SK-N-SH (cell line): Measurements from ENCODE around the gene CDS1. TPM values are rescaled to one million over a fixed set of nuclear protein-coding genes. Genes with fewer than 3 reads are reported as not detected.

Experiments
- CTCF ChIA-PET: fragments of 300-600, 350-600 bp; formaldehyde crosslinking; extraction: SDS; loops from one replicate; lab custom pipeline; 2021; lab: Yijun Ruan, JAX
- POLR2A ChIA-PET: fragments of 350-600 bp; sonication (Branson Sonifier 250); formaldehyde crosslinking; extraction: SDS; loops from one replicate; lab custom pipeline; 2020; ENCODE audit warnings: antibody characterized with exemption, inconsistent platforms; lab: Yijun Ruan, JAX
- DNase-seq: peaks from one replicate; pipeline ENCODE4 v3.0.0; 2012
- H2AFZ ChIP-seq: fragments of 200-600 bp; sonication (generic); 2 replicates; pipeline ENCODE4 v1.8.1; 2016; ENCODE audit warnings: antibody characterized with exemption, mild to moderate bottlenecking, low read depth
- H3F3A ChIP-seq: fragments of 200-600 bp; sonication (generic); replicated peaks from 2 replicates; pipeline ENCODE3; 2016; ENCODE audit warnings: antibody characterized with exemption, mild to moderate bottlenecking; ENCODE audit not compliant: insufficient read depth
- H3K27ac ChIP-seq, 2 experiments: fragments of 200-500 bp in 1 of 2; fragments of 200-600 bp in 1 of 2; sonication (Bioruptor generic) in 1 of 2; sonication (generic), shearing (Covaris generic) in 1 of 2; 2 replicates each; pipeline versions ENCODE4 v1.5.1 to v1.6.1; 2014 to 2016; ENCODE audit warnings: low read depth in 2 of 2, inconsistent platforms in 1 of 2, low read length in 1 of 2, mild to moderate bottlenecking in 1 of 2, mixed read lengths in 1 of 2
- H3K27me3 ChIP-seq: fragments of 200-600 bp; sonication (generic), shearing (Covaris generic); 2 replicates; pipeline ENCODE4 v1.6.1; 2016; ENCODE audit warnings: mixed run types; ENCODE audit not compliant: insufficient read depth
- H3K36me3 ChIP-seq, 2 experiments: fragments of 200-500 bp in 1 of 2; fragments of 200-600 bp in 1 of 2; sonication (Bioruptor generic) in 1 of 2; sonication (generic) in 1 of 2; replicated peaks in 1 of 2; 2 replicates each; pipeline versions ENCODE3 to v1.5.1; 2014 to 2016; ENCODE audit warnings: low read length in 1 of 2, mild to moderate bottlenecking in 1 of 2; ENCODE audit not compliant: insufficient read depth in 2 of 2, control insufficient read depth in 1 of 2
- H3K4me1 ChIP-seq, 2 experiments: fragments of 200-500 bp in 1 of 2; fragments of 200-600 bp in 1 of 2; sonication (Bioruptor generic) in 1 of 2; sonication (generic), shearing (Covaris generic) in 1 of 2; 2 replicates each; pipeline versions ENCODE4 v1.5.1 to v1.6.1; 2014 to 2016; ENCODE audit warnings: low read depth in 1 of 2, low read length in 1 of 2, mixed run types in 1 of 2; ENCODE audit not compliant: insufficient read depth in 2 of 2, control insufficient read depth in 1 of 2
- H3K4me2 ChIP-seq: fragments of 200-600 bp; sonication (generic), shearing (Covaris generic); 2 replicates; pipeline ENCODE4 v1.6.1; 2017; ENCODE audit warnings: mixed run types
- H3K4me3 ChIP-seq, 2 experiments: fragments of 200-500 bp in 1 of 2; fragments of 200-600 bp in 1 of 2; sonication (Bioruptor generic) in 1 of 2; sonication (generic), shearing (Covaris generic) in 1 of 2; 2 replicates each; pipeline versions ENCODE4 v1.5.1 to v1.8.1; 2014 to 2016; ENCODE audit warnings: low read depth in 2 of 2, inconsistent platforms in 1 of 2, low read length in 1 of 2, mild to moderate bottlenecking in 1 of 2, mixed read lengths in 1 of 2, moderate library complexity in 1 of 2
- H3K79me2 ChIP-seq: fragments of 200-600 bp; sonication (generic); 2 replicates; pipeline ENCODE4 v1.8.1; 2017; ENCODE audit warnings: mild to moderate bottlenecking; ENCODE audit not compliant: insufficient read depth
- H3K9ac ChIP-seq: fragments of 200-600 bp; sonication (generic); 2 replicates; pipeline ENCODE4 v1.6.1; 2017; ENCODE audit warnings: mixed run types
- H3K9me2 ChIP-seq: fragments of 200-600 bp; sonication (generic); 2 replicates; pipeline ENCODE4 v1.6.1; 2017; ENCODE audit warnings: mixed run types
- H3K9me3 ChIP-seq: fragments of 200-600 bp; sonication (generic); 2 replicates; pipeline ENCODE4 v1.6.1; 2017; ENCODE audit warnings: mixed run types, mild to moderate bottlenecking, moderate library complexity
- H4K20me1 ChIP-seq: fragments of 200-600 bp; sonication (generic); 2 replicates; pipeline ENCODE4 v1.6.1; 2017; ENCODE audit warnings: mild to moderate bottlenecking, mixed run types; ENCODE audit not compliant: insufficient read depth
- CHD2 ChIP-seq: fragments of 150-350 bp; IDR thresholded peaks from 2 replicates; pipeline ENCODE4 v1.6.1; 2018; ENCODE audit warnings: low read length; ENCODE audit not compliant: partially characterized antibody
- CTCF ChIP-seq: fragments of 200-600 bp; sonication (generic); IDR thresholded peaks from 2 replicates; pipeline ENCODE4 v1.6.1; 2017; ENCODE audit warnings: antibody characterized with exemption, mild to moderate bottlenecking, moderate library complexity
- ELF1 ChIP-seq: IDR thresholded peaks from 2 replicates; pipeline ENCODE4 v1.4.0; 2012
- EP300 ChIP-seq, 2 experiments: IDR thresholded peaks; 2 replicates each; pipeline versions ENCODE4 v1.4.0 to v1.6.1; 2012; ENCODE audit warnings: borderline replicate concordance in 1 of 2, low read depth in 1 of 2, low read length in 1 of 2
- FOXJ3 ChIP-seq: sonication (generic); formaldehyde crosslinking; IDR thresholded peaks from 2 replicates; pipeline ENCODE4 v1.5.1; 2020; ENCODE audit warnings: mild to moderate bottlenecking, missing genetic modification reagents
- GATA2 ChIP-seq: sonication (generic); formaldehyde crosslinking; IDR thresholded peaks from 2 replicates; pipeline ENCODE4 v1.5.0; 2020; ENCODE audit warnings: mild to moderate bottlenecking, missing genetic modification reagents
- IRF3 ChIP-seq: fragments of 150-350 bp; IDR thresholded peaks from 2 replicates; pipeline ENCODE4 v1.6.1; 2016; ENCODE audit warnings: mild to moderate bottlenecking, low read depth, low read length
- MXI1 ChIP-seq: IDR thresholded peaks from 2 replicates; pipeline ENCODE4 v1.6.1; 2012; ENCODE audit warnings: mild to moderate bottlenecking, low read depth, low read length, improper control_type of control experiment
- NFIC ChIP-seq: IDR thresholded peaks from 2 replicates; pipeline ENCODE4 v1.4.0; 2012; ENCODE audit warnings: borderline replicate concordance
- PBX3 ChIP-seq: IDR thresholded peaks from 2 replicates; pipeline ENCODE4; 2012
- RCOR1 ChIP-seq: fragments of 150-350 bp; IDR thresholded peaks from 2 replicates; pipeline ENCODE4 v1.6.1; 2017; ENCODE audit warnings: antibody characterized with exemption, low read length
- RFX5 ChIP-seq: IDR thresholded peaks from 2 replicates; pipeline ENCODE4 v1.6.1; 2012; ENCODE audit warnings: mild to moderate bottlenecking, improper control_type of control experiment, low read length
- RXRA ChIP-seq: IDR thresholded peaks from 2 replicates; pipeline ENCODE4 v1.4.0; 2012; ENCODE audit warnings: low read depth, mild to moderate bottlenecking, borderline replicate concordance
- SIN3A ChIP-seq: IDR thresholded peaks from 2 replicates; pipeline ENCODE4 v1.6.1; 2012; ENCODE audit warnings: low read depth, mild to moderate bottlenecking, low read length, moderate library complexity, borderline replicate concordance
- SMC3 ChIP-seq: IDR thresholded peaks from 2 replicates; pipeline ENCODE4 v1.6.1; 2012; ENCODE audit warnings: low read depth, low read length, improper control_type of control experiment
- TCF12 ChIP-seq: IDR thresholded peaks from 2 replicates; pipeline ENCODE4 v1.4.0; 2012
- USF1 ChIP-seq: IDR thresholded peaks from 2 replicates; pipeline ENCODE4 v1.4.0; 2012; ENCODE audit warnings: low read depth, borderline replicate concordance
- WGBS: methylation state at CpG from one replicate; pipeline ENCODE4 v1.1.6; 2017; ENCODE audit warnings: low lambda C conversion rate; 5-methylcytosine and 5-hydroxymethylcytosine counted together
- polyA plus RNA-seq, 3 experiments: library from polyadenylated mRNA; depleted of rRNA; stranded (reverse); fragments of >200 nt; gene quantifications; 2 replicates each; pipeline ENCODE4 v1.2.3, GENCODE V29; 2012

CDS1 gene
- polyA plus RNA-seq, 1 of the 3 experiments (the other 2 are of a cell fraction) = 0.02 TPM

- TF ChIP-seq RFX5 = no peak
- TF ChIP-seq, all 33 proteins: peak for 0
Observed at GRCh38 chr4:84535901-84536300, 47.0 kb upstream of the CDS1 start (continued).

- no peak overlapping the region for H2AFZ ChIP-seq
- H3K27ac ChIP-seq = no peak overlapping the region
- no peaks in the 10 kb centered on the region for H3K79me2 ChIP-seq
- no peaks in the 10 kb centered on the region for H3K4me1 ChIP-seq
- WGBS = 30% methylated on average over 5 of the region's 5 CpGs
- TF ChIP-seq CHD2 = no peak
- TF ChIP-seq CTCF = no peak
- no peak for TF ChIP-seq RCOR1
- TF ChIP-seq MXI1 = no peak
- TF ChIP-seq RXRA = no peak
- no peak for TF ChIP-seq EP300 (IDR thresholded peaks at IDR 0.05; ENCODE audit: borderline replicate concordance in 1 of 2, low read depth in 1 of 2, low read length in 1 of 2)
- no peak for TF ChIP-seq IRF3
- no peak for TF ChIP-seq ELF1
- TF ChIP-seq FOXJ3 = no peak
- TF ChIP-seq, all 33 proteins: peak for 0
- H3K9me3 ChIP-seq = no peaks in the 10 kb centered on the region
- ChIA-PET POLR2A (no interaction called here), CTCF (interaction anchor here (1.5 kb wide), 1 partner anchor 16 kb away, joined by 4 read pairs; no protein-coding TSS in a partner anchor)
- no peaks in the 10 kb centered on the region for H3F3A ChIP-seq
- H3K36me3 ChIP-seq = no peaks in the 10 kb centered on the region
- H3K4me2 ChIP-seq = no peak overlapping the region
- no peak overlapping the region for H3K4me3 ChIP-seq
- H3K9me2 ChIP-seq = no peaks in the 10 kb centered on the region
- H3K9ac ChIP-seq = no peak overlapping the region
- DNase-seq = no peak
- no peaks in the 10 kb centered on the region; the same call in 1 of the 2 replicates for H3K27me3 ChIP-seq
- no peaks in the 10 kb centered on the region for H4K20me1 ChIP-seq
Observed at GRCh38 chr4:84545093-84545492, 37.8 kb upstream of the CDS1 start.

- ChIA-PET POLR2A (no interaction called here), CTCF (no interaction called here)
- DNase-seq = no peak
Observed at GRCh38 chr4:84547211-84547610, 35.7 kb upstream of the CDS1 start.

More at GRCh38 chr4:84547211-84547610, 35.7 kb upstream of the CDS1 start:
- H3K9ac ChIP-seq = no peak overlapping the region
- TF ChIP-seq CTCF = no peak
- no peak for TF ChIP-seq PBX3
- no peak for TF ChIP-seq SMC3
- TF ChIP-seq GATA2 (CRISPR knock-in tag) = no peak
- TF ChIP-seq NFIC = no peak
- no peak for TF ChIP-seq USF1
- TF ChIP-seq TCF12 = no peak
- TF ChIP-seq SIN3A = no peak
- TF ChIP-seq EP300 (IDR thresholded peaks at IDR 0.05; ENCODE audit: borderline replicate concordance in 1 of 2, low read depth in 1 of 2, low read length in 1 of 2) = no peak
- H3K27me3 ChIP-seq = no peaks in the 10 kb centered on the region; the same call in 1 of the 2 replicates
- no peaks in the 10 kb centered on the region for H3K36me3 ChIP-seq
- 3% methylated on average over 3 of the region's 3 CpGs for WGBS
- H3K4me3 ChIP-seq = no peak overlapping the region
- no peak overlapping the region for H3K4me2 ChIP-seq
- no peaks in the 10 kb centered on the region for H3F3A ChIP-seq
- H3K9me2 ChIP-seq = no peaks in the 10 kb centered on the region
- H3K79me2 ChIP-seq = no peaks in the 10 kb centered on the region
- H4K20me1 ChIP-seq = no peaks in the 10 kb centered on the region
- H3K9me3 ChIP-seq = no peaks in the 10 kb centered on the region
- H2AFZ ChIP-seq = no peak overlapping the region
- no peak overlapping the region for H3K27ac ChIP-seq
- H3K4me1 ChIP-seq = no peaks in the 10 kb centered on the region
